Fibroblast of skin of right biceps (primary cell): Measurements from ENCODE around the gene SPARC.

Experiments used
- DNase-seq: peaks from one replicate; pipeline ENCODE4 v3.0.0-alpha.2; 2013

SPARC gene

GRCh38 chr5:151677776-151678545 lies 8.8 kb downstream of the SPARC start:
- peak; percentile 73 for DNase-seq

GRCh38 chr5:151676719-151677118 lies 10.0 kb downstream of the SPARC start:
- peak; percentile 56 for DNase-seq

- DNase-seq = no peak
These were observed 10.4 kb downstream of the SPARC start for GRCh38 chr5:151676314-151676712.

DNA sequence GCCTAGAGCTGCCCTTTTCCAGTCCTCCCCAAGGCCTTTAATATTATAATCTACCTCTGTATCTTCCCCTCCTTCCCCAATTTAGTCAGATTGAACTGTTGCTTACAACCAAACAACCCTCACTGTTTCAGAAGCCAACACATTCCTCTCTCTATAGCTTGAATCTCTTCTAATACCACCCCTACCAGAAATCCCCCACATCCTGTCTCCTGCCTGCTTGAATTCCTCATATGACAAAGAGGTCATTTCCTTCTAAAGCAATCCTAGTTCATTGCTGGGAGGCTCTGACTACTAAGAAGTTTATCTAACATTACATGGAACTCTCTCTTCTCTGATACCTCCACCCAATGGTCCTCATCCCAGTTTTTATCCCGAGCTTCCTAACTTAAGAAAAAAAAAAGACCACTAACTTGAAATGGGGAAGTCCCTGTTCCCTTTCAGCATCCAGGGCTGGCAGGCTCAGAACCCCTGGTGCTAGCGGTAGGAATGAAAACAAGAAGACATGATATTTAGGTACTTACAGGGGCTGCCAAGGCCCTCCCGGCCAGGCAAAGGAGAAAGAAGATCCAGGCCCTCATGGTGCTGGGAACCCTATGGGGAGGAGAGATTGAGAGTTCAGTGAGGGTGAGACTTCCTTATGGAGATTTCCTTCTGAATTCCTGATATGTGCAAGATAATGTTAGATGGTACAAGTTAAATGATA lies 11.0 kb downstream of the SPARC start:
- peak; percentile 73 for DNase-seq

DNA sequence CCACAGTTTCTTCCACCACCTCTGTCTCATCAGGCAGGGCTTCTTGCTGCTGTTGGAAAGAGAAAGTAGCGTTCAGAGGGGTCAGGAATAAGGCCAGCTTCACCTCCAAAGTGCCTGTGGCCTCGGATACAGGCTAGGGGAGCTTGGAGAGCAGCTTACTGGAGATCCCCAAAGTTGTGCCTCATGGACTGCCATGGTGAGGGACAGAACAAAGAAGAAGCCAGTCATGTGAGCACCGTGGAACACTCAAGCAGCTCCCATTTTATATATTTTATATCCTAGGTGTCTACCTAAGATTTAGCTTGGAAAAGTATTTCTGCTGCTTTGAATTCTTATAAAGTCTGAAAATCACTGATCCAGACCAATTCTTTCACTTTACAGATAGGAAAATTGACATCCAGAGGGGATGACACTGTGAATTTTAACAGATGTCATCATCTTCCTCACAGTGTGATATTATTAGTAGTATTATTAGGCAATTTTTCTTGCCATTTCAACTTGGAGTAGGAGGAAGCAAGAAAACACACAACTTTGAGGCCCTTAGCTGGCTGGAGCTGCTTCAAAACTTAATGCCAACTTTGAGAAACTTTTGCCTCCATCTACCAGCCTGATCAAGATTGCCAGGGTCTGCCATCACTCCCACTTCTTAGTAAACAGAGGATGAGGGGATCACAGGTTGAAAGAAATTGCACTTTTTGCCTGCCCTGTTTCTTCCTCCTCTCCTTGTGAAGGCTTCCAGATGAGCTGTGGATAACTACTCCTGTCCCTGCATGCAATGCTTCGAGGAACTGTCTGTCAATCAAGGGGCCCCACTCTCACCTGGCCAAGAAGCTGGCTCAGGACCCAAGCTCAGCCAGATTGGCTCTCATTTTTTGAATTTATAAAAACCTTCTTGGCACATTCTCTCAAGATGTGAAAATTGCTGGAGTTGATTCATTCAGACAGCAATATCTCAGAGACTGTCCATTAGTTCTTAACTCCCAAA lies 11.8 kb downstream of the SPARC start:
- no peak for DNase-seq

- no peak for DNase-seq
These were observed 13.3 kb downstream of the SPARC start for GRCh38 chr5:151673421-151673820.

GRCh38 chr5:151672516-151672915 lies 14.2 kb downstream of the SPARC start:
- DNase-seq = no peak

DNA sequence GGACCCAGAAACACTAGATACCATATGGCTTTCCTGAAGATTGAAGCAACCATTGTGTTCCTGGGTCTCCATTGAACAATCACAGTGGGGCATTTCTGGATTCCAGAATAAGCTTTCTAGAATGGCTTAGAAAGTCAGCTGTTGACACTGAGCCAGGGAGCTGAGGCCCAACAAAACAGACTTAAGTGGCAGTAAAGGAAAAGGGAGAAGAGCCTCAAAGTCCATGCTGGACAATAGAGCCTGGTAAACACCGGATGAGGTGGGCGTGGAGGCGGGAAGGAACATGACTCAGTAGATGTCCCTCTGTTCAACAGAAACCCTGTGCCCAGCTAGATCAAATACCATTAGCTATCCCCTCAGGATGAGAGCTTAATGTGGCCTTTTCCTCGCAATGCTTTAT lies 14.8 kb downstream of the SPARC start:
- no peak for DNase-seq

DNA sequence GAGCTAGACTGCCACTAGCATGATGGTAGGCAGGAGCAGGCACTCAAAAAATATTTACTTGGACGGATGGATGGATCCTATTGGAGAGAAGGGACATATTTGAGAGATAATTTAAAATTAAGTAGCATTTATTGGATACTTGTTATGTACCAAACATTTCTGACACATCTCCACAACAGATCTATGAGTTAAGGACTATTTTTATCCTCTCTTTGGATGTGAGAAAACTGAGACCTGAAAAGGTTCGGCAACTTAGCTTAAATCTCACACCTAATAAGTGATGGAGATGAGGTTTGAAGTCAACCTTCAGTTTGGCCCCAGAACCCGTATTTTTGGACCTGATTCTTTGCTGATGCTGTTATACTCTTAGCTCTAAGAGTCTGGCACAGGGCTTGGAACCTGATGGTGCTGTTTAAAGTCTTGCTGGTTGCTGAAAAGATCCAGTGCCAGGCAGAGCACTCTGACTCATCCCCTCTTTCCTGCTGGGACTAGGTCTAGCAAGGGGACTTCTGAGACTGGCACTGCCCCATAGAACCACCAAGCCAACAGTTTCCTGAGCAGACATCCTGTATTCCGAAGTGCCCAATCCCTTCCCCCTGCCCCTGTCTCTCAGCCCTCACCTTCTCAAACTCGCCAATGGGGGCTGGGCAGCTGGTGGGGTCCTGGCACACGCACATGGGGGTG lies 15.6 kb downstream of the SPARC start:
- no peak for DNase-seq

GRCh38 chr5:151670083-151670686 lies 16.5 kb downstream of the SPARC start:
- no peak for DNase-seq

- no peak for DNase-seq
These were observed 19.6 kb downstream of the SPARC start for GRCh38 chr5:151667083-151667482.

- DNase-seq = no peak
These were observed 21.1 kb downstream of the SPARC start for GRCh38 chr5:151665613-151666012.

DNA sequence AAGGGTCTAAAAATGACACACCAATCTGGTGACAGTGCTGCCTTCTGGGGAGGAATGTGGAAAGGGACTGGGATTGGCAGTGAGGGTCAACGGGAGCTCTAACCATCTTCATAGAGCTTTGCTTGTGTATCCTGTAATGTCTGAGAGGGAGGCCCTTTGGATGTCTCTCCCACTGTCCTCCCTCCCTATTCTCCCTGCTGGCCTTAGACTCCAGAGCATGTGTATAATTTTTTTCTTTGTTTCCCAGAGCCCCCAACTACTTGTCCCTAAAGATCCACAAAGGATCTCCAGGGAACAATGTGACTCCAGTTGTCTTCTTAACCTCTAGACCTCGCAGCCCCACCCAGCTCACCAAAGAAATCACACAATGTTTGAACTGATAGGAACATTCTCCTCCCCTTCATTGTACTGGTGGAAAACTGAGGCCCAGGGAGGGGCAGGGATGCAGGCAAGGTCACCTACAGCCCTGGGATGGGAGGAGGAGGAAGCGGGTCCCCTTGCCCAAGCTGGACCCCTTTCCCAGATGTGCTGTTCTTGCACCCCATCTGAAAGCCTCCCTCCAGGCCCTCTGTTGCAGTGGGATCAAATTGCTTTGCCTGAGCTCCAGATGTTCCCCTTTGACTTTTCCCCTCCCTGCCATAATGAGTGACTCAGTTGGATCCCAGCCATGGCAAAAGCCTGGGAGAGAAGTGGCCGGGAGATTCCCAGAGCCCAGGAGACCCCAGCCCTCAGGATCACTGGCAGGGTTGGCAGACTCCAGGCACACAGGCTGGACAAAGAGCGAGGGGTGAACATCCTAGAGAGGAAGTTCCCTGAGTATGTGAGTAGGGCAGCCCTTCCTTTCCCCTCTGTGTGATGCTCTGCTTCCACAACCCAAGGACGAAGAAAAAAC lies 21.8 kb downstream of the SPARC start:
- DNase-seq = peak; percentile 71

GRCh38 chr5:151663617-151664293 lies 23.0 kb downstream of the SPARC start:
- no peak for DNase-seq

GRCh38 chr5:151662805-151663204 lies 23.9 kb downstream of the SPARC start:
- DNase-seq = no peak

- DNase-seq = no peak
These were observed 24.6 kb downstream of the SPARC start for GRCh38 chr5:151661968-151662732.

DNA sequence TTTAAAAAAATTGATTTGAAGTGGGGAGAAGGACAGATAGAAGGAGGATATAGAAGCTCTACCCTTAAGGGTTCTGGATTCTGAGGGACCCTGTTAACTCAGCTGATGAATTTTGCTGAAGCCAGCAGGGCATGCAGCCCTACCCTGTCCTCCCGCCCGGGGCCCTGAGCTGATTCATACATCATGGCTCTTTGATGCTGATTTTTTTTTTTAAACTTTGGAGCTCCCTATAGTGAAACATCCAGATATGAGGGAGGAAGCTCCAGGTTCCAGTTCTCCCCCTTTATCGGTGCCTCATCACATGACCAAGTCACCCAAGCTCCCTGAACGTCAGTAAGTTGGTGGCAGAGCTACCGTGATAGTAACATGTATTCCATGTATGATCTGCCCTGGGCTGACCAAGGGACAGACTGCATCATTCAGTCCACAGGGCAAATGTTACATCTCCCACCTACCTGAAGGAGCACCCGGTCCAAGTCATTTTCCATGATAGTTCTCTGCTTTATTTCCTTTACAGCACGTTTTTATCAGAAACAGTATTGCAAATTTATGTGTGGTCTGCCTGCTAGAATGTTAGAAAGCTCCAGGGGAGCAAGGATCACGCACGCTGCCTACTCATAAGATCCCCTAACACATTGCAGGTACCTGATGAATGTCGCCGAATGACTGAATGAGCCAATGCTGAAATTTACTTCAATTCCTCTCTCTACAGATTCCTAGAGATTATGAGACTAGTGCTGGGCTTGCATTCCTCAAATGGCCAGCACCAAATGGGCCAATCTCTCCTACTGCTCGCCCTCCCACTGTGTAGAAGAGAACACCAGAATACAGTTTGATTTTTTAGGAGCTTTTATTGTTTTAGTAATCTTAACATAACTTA lies 25.9 kb downstream of the SPARC start:
- DNase-seq = peak; percentile 86

DNA sequence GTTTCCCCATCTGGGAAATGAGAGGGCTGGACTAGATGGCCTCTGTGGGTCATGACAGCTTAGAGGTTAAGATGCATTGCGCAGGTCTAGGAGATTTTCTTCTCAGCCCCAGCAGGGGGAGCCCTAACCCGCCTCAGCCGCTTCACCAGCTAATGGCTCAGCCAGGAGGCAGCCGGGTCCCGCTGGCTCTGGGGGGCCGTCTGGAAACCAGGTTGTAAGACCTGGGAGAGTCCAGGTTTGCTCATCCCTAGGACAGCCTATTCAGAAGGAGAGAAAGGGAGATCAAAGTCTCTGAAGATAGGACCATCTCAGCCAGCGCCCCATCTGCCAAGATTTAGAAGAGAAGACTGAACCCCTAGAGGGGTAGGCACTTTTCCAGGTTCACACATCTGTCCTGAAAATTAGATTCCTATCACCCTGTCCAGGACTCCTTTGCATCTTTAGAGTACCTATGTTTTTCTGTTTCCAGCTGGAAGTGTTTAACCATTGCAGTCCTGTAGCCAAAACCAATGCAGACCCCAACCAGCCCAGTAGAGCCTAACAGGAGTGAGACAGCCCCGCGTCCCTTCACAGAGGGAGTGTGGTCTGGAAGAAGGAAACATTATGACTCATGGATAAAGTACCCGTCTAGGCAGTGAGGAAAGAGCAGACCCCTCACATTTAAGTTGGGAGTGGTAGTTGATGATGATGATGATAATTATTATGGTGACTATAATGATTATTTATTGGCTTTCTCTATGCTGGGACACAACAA lies 27.5 kb downstream of the SPARC start:
- DNase-seq = peak; percentile 80
